ENCODE results near the gene CD247. TPM values are rescaled to one million over a fixed set of nuclear protein-coding genes. Genes with fewer than 3 reads are reported as not detected.

CD247 gene
- polyA plus RNA-seq, 1 of the 3 experiments (the other 2 are of a cell fraction), result 0.08 TPM

GRCh38 chr1:167465018-167465417, 53.3 kb downstream of the CD247 start:
- Histone ChIP-seq H3K4me3 (ENCODE audit: low read depth in 2 of 2, low read length in 1 of 2) (no peak overlapping the region), H3K79me2 (ENCODE audit: insufficient read depth) (no peaks in the 10 kb centered on the region), H3K4me1 (ENCODE audit: control insufficient read depth in 1 of 2, insufficient read depth in 2 of 2, low read depth in 1 of 2, low read length in 1 of 2) (no peaks in the 10 kb centered on the region; a peak in 1 of 4 replicates), H3K36me3 (replicated peaks in 1 of 2; ENCODE audit: control insufficient read depth in 1 of 2, insufficient read depth in 2 of 2, low read length in 1 of 2) (no peaks in the 10 kb centered on the region), H4K20me1 (ENCODE audit: insufficient read depth) (no peaks in the 10 kb centered on the region), H3K27me3 (ENCODE audit: insufficient read depth) (peaks cover 4% of the 10 kb centered on the region; the same call in 1 of the 2 replicates), H3K4me2 (no peak overlapping the region), H3K27ac (ENCODE audit: low read depth in 2 of 2, low read length in 1 of 2) (no peak overlapping the region), H3F3A (replicated peaks; ENCODE audit: insufficient read depth) (no peaks in the 10 kb centered on the region), H2AFZ (ENCODE audit: low read depth) (no peak overlapping the region), H3K9me2 (no peaks in the 10 kb centered on the region), H3K9me3 (no peaks in the 10 kb centered on the region), H3K9ac (no peak overlapping the region)
- POLR2A ChIA-PET, result no interaction called here
- TF ChIP-seq RFX5 (IDR thresholded peaks at IDR 0.05; ENCODE audit: low read length), result no peak
- TF ChIP-seq SIN3A (IDR thresholded peaks at IDR 0.05; ENCODE audit: borderline replicate concordance, low read depth, low read length), result no peak
- TF ChIP-seq IRF3 (IDR thresholded peaks at IDR 0.05; ENCODE audit: low read depth, low read length), result no peak
- TF ChIP-seq, protein P1, sequence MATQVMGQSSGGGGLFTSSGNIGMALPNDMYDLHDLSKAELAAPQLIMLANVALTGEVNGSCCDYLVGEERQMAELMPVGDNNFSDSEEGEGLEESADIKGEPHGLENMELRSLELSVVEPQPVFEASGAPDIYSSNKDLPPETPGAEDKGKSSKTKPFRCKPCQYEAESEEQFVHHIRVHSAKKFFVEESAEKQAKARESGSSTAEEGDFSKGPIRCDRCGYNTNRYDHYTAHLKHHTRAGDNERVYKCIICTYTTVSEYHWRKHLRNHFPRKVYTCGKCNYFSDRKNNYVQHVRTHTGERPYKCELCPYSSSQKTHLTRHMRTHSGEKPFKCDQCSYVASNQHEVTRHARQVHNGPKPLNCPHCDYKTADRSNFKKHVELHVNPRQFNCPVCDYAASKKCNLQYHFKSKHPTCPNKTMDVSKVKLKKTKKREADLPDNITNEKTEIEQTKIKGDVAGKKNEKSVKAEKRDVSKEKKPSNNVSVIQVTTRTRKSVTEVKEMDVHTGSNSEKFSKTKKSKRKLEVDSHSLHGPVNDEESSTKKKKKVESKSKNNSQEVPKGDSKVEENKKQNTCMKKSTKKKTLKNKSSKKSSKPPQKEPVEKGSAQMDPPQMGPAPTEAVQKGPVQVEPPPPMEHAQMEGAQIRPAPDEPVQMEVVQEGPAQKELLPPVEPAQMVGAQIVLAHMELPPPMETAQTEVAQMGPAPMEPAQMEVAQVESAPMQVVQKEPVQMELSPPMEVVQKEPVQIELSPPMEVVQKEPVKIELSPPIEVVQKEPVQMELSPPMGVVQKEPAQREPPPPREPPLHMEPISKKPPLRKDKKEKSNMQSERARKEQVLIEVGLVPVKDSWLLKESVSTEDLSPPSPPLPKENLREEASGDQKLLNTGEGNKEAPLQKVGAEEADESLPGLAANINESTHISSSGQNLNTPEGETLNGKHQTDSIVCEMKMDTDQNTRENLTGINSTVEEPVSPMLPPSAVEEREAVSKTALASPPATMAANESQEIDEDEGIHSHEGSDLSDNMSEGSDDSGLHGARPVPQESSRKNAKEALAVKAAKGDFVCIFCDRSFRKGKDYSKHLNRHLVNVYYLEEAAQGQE (IDR thresholded peaks at IDR 0.05; ENCODE audit: low read depth, low read length), result no peak
- TF ChIP-seq EP300 (IDR thresholded peaks at IDR 0.05; ENCODE audit: borderline replicate concordance in 1 of 2, low read depth in 1 of 2, low read length in 1 of 2), result no peak
- no peak for TF ChIP-seq POLR2AphosphoS5 (IDR thresholded peaks at IDR 0.05; ENCODE audit: low read depth, low read length)
- TF ChIP-seq GABPA (IDR thresholded peaks at IDR 0.05; ENCODE audit: low read depth), result no peak
- TF ChIP-seq MEF2A (IDR thresholded peaks at IDR 0.05; ENCODE audit: borderline replicate concordance, low read depth), result no peak
- no peak for TF ChIP-seq RCOR1 (IDR thresholded peaks at IDR 0.05; ENCODE audit: low read length)
- no peak for TF ChIP-seq FOSL2 (IDR thresholded peaks at IDR 0.05; ENCODE audit: borderline replicate concordance, low read depth)
- no peak for TF ChIP-seq SMC3 (IDR thresholded peaks at IDR 0.05; ENCODE audit: low read depth, low read length)
- TF ChIP-seq TCF12 (IDR thresholded peaks at IDR 0.05), result no peak
- TF ChIP-seq, protein P2, sequence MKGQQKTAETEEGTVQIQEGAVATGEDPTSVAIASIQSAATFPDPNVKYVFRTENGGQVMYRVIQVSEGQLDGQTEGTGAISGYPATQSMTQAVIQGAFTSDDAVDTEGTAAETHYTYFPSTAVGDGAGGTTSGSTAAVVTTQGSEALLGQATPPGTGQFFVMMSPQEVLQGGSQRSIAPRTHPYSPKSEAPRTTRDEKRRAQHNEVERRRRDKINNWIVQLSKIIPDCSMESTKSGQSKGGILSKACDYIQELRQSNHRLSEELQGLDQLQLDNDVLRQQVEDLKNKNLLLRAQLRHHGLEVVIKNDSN (IDR thresholded peaks at IDR 0.05; ENCODE audit: borderline replicate concordance, low read depth), result no peak
- TF ChIP-seq, protein P3, sequence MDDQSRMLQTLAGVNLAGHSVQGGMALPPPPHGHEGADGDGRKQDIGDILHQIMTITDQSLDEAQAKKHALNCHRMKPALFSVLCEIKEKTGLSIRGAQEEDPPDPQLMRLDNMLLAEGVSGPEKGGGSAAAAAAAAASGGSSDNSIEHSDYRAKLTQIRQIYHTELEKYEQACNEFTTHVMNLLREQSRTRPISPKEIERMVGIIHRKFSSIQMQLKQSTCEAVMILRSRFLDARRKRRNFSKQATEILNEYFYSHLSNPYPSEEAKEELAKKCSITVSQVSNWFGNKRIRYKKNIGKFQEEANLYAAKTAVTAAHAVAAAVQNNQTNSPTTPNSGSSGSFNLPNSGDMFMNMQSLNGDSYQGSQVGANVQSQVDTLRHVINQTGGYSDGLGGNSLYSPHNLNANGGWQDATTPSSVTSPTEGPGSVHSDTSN (IDR thresholded peaks at IDR 0.05), result no peak
- TF ChIP-seq RAD21 (IDR thresholded peaks at IDR 0.05; ENCODE audit: low read length), result no peak
- TF ChIP-seq ELF1 (IDR thresholded peaks at IDR 0.05), result no peak
- TF ChIP-seq NRF1 (IDR thresholded peaks at IDR 0.05; ENCODE audit: low read depth, low read length), result no peak
- DNase-seq, result no peak
- WGBS (ENCODE audit: low lambda C conversion rate), result 69% methylated on average over 2 of the region's 2 CpGs
- CTCF ChIA-PET, result interaction anchor here (0.8 to 1.5 kb wide), 6 partner anchors 8 to 406 kb away, joined by 3 to 4 read pairs (median 4); no protein-coding TSS in a partner anchor

Measured in SK-N-SH (cell line).